Astrocyte (in vitro differentiated cells and primary cell): ENCODE measurements around the gene PTPRD. TPM values are rescaled to one million over a fixed set of nuclear protein-coding genes. Genes with fewer than 3 reads are reported as not detected.

Experiments
- DNase-seq: peaks from one replicate; pipeline ENCODE4 v3.0.0-alpha.2; 2010; ENCODE audit warnings: low read depth
- FAIRE-seq: peaks from 2 replicates; lab custom pipeline; 2011; peaks lifted over from hg19 to GRCh38; lab: Jason Lieb, UNC
- H2AFZ ChIP-seq: 2 replicates; pipeline ENCODE4 v1.6.0; 2012; ENCODE audit warnings: low read depth, low read length, inconsistent platforms
- H3K27ac ChIP-seq: 2 replicates; pipeline ENCODE4 v1.5.1; 2011; ENCODE audit warnings: low read depth, low read length, inconsistent platforms
- H3K27me3 ChIP-seq: 2 replicates; pipeline ENCODE4 v1.6.0; 2011; ENCODE audit warnings: low read length, inconsistent platforms; ENCODE audit not compliant: insufficient read depth
- H3K36me3 ChIP-seq: 2 replicates; pipeline ENCODE4 v1.5.1; 2011; ENCODE audit warnings: low read length, inconsistent platforms; ENCODE audit not compliant: insufficient read depth
- H3K4me1 ChIP-seq: 2 replicates; pipeline ENCODE4 v1.5.1; 2011; ENCODE audit warnings: low read length, inconsistent platforms; ENCODE audit not compliant: insufficient read depth
- H3K4me2 ChIP-seq: 2 replicates; pipeline ENCODE4 v1.6.0; 2012; ENCODE audit warnings: low read length, inconsistent platforms
- H3K4me3 ChIP-seq: 2 replicates; pipeline ENCODE4 v1.5.1; 2011; ENCODE audit warnings: low read depth, mild to moderate bottlenecking, low read length, inconsistent platforms; ENCODE audit not compliant: insufficient read depth
- H3K79me2 ChIP-seq: 2 replicates; pipeline ENCODE4 v1.6.0; 2012; ENCODE audit warnings: mild to moderate bottlenecking, low read length, inconsistent platforms; ENCODE audit not compliant: insufficient read depth
- H3K9ac ChIP-seq: 2 replicates; pipeline ENCODE4 v1.6.0; 2012; ENCODE audit warnings: mild to moderate bottlenecking, low read length, inconsistent platforms
- H3K9me3 ChIP-seq: 2 replicates; pipeline ENCODE4 v1.5.1; 2012; ENCODE audit warnings: low read depth, mild to moderate bottlenecking, low read length, inconsistent platforms; ENCODE audit not compliant: insufficient read depth
- H4K20me1 ChIP-seq: 2 replicates; pipeline ENCODE4 v1.6.0; 2012; ENCODE audit warnings: low read length, inconsistent platforms; ENCODE audit not compliant: insufficient read depth
- H3K27ac Mint-ChIP-seq: one replicate; pipeline ENCODE4 v1.8.0; 2021; ENCODE audit warnings: mild to moderate bottlenecking, mixed read lengths; ENCODE audit not compliant: unreplicated experiment
- H3K27me3 Mint-ChIP-seq: one replicate; pipeline ENCODE4 v1.8.0; 2021; ENCODE audit warnings: low read depth, mixed read lengths; ENCODE audit not compliant: unreplicated experiment
- H3K36me3 Mint-ChIP-seq: one replicate; pipeline ENCODE4 v1.8.0; 2021; ENCODE audit warnings: low read depth, mixed read lengths; ENCODE audit not compliant: unreplicated experiment
- H3K4me1 Mint-ChIP-seq: one replicate; pipeline ENCODE4 v1.8.0; 2021; ENCODE audit warnings: low read depth, mixed read lengths; ENCODE audit not compliant: unreplicated experiment
- H3K4me3 Mint-ChIP-seq: one replicate; pipeline ENCODE4 v1.8.0; 2021; ENCODE audit warnings: mild to moderate bottlenecking, moderate library complexity, mixed read lengths; ENCODE audit not compliant: unreplicated experiment
- H3K9me3 Mint-ChIP-seq: one replicate; pipeline ENCODE4 v1.8.0; 2021; ENCODE audit warnings: mild to moderate bottlenecking, mixed read lengths; ENCODE audit not compliant: unreplicated experiment
- EZH2 ChIP-seq: IDR thresholded peaks from 2 replicates; pipeline ENCODE4 v1.6.1; 2012; ENCODE audit warnings: mild to moderate bottlenecking, low read length, inconsistent platforms; ENCODE audit not compliant: insufficient read depth
- total RNA-seq: library from RNA; stranded (reverse); gene quantifications from 2 replicates; pipeline ENCODE4 v1.2.1, GENCODE V29; 2021
- TF ChIP-seq, protein P1 (sequence below): IDR thresholded peaks from 2 replicates; pipeline ENCODE4 v1.5.1; 2011; ENCODE audit warnings: low read depth, mild to moderate bottlenecking, inconsistent platforms, low read length, moderate library complexity; ENCODE audit not compliant: insufficient read depth

The PTPRD gene
- total RNA-seq, 1 donor from 2014 or later: 88.1 TPM

DNA sequence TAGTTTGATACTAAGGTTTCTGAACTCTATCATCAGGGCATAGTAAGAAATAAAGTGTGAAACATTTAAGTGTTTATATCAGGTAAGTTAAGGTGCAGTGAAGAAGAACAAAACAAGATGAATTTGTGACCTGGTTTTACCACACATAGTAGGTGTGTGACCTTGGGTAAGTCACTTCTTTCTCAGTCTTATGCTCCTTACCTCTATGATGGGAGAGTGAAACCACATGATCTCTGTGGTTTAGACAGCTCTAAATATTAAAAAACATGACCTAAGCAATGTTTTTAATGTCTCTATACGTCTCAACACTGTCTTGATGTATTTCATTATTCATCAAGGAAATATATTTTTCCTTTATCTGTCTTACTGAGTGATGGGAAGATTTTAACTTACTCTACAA is 2183.6 kb downstream of the PTPRD start:
- no peaks in the 10 kb centered on the region for H3K36me3 Mint-ChIP-seq
- no peak overlapping the region for H3K27ac ChIP-seq
- H3K9ac ChIP-seq: no peak overlapping the region
- no peak overlapping the region for H3K4me3 ChIP-seq
- no peak overlapping the region for H2AFZ ChIP-seq
- no peaks in the 10 kb centered on the region for H3K36me3 ChIP-seq
- no peaks in the 10 kb centered on the region for H3K9me3 ChIP-seq
- no peaks in the 10 kb centered on the region for H3K4me1 Mint-ChIP-seq
- no peaks in the 10 kb centered on the region for H3K4me1 ChIP-seq
- H4K20me1 ChIP-seq: no peaks in the 10 kb centered on the region
- no peak overlapping the region for H3K4me2 ChIP-seq
- no peaks in the 10 kb centered on the region for H3K27me3 ChIP-seq
- no peak overlapping the region for H3K27ac Mint-ChIP-seq
- H3K79me2 ChIP-seq: no peaks in the 10 kb centered on the region
- H3K27me3 Mint-ChIP-seq: no peaks in the 10 kb centered on the region
- DNase-seq (no peak), FAIRE-seq (no peak)
- H3K4me3 Mint-ChIP-seq: no peak overlapping the region
- no peaks in the 10 kb centered on the region for H3K9me3 Mint-ChIP-seq
- TF ChIP-seq, protein P1, sequence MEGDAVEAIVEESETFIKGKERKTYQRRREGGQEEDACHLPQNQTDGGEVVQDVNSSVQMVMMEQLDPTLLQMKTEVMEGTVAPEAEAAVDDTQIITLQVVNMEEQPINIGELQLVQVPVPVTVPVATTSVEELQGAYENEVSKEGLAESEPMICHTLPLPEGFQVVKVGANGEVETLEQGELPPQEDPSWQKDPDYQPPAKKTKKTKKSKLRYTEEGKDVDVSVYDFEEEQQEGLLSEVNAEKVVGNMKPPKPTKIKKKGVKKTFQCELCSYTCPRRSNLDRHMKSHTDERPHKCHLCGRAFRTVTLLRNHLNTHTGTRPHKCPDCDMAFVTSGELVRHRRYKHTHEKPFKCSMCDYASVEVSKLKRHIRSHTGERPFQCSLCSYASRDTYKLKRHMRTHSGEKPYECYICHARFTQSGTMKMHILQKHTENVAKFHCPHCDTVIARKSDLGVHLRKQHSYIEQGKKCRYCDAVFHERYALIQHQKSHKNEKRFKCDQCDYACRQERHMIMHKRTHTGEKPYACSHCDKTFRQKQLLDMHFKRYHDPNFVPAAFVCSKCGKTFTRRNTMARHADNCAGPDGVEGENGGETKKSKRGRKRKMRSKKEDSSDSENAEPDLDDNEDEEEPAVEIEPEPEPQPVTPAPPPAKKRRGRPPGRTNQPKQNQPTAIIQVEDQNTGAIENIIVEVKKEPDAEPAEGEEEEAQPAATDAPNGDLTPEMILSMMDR: no peak
- no peak for TF ChIP-seq EZH2

DNA sequence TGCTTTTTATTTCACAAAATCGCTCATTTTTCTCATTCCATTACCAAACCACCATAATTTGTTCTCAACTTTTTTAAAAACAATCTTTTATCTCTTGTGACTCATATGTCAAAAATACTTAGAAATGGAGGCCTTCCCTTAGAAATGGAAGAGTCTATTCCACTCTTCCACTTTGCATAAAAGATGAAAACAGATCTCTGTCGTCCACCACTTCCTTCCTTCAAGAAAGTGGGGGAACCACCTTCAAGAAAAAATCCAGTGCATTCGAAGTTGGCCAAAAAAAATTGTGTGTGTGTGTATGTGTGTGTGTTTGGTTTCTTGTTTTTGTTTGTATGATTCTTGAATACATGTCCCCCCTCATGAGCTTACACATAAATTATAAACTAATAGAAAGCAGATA is 2184.4 kb downstream of the PTPRD start:
- Mint-ChIP-seq H3K9me3 (no peaks in the 10 kb centered on the region), H3K27ac (no peak overlapping the region), H3K36me3 (no peaks in the 10 kb centered on the region), H3K4me1 (no peaks in the 10 kb centered on the region), H3K27me3 (no peaks in the 10 kb centered on the region), H3K4me3 (no peak overlapping the region)
- DNase-seq (no peak), FAIRE-seq (no peak)
- no peaks in the 10 kb centered on the region for H3K79me2 ChIP-seq
- H3K4me1 ChIP-seq: no peaks in the 10 kb centered on the region
- H3K9me3 ChIP-seq: no peaks in the 10 kb centered on the region
- H3K36me3 ChIP-seq: no peaks in the 10 kb centered on the region
- TF ChIP-seq EZH2: no peak
- TF ChIP-seq, protein P1: no peak
- H3K4me2 ChIP-seq: no peak overlapping the region
- H4K20me1 ChIP-seq: no peaks in the 10 kb centered on the region
- H3K27me3 ChIP-seq: no peaks in the 10 kb centered on the region
- H3K9ac ChIP-seq: no peak overlapping the region
- no peak overlapping the region for H3K27ac ChIP-seq
- no peak overlapping the region for H3K4me3 ChIP-seq
- H2AFZ ChIP-seq: no peak overlapping the region

DNA sequence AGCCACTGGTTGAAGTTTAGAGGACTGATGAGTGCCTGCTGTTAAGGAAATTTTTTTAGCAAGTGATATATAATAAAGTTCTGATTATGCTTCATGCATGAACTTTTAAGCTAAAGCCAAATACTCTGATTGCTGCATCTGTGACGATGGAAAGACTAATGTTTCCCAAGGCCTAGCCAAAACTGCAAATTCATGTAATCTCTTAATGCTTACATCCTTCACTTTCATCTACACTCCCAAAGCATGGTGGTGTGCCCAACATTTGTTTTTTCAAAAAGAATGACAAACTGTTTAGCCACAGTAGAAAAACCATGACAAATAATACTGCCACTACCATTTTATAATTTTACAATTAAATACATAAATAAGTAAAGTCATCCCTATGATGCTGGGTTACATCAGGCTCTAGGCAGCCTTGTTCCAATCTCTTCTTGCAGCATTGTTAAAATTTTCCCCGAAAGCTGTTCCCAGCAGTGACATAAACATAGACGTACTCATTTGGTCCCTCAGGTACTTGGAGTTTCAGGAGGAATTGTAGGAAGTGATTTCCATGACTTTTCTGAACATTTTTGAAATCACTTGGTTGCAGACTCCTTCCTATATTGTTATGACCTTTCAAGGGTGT is 2187.9 kb downstream of the PTPRD start:
- no peaks in the 10 kb centered on the region for H3K79me2 ChIP-seq
- H3K4me2 ChIP-seq: no peak overlapping the region
- Mint-ChIP-seq H3K9me3 (no peaks in the 10 kb centered on the region), H3K27me3 (no peaks in the 10 kb centered on the region), H3K27ac (no peak overlapping the region), H3K4me3 (no peak overlapping the region), H3K4me1 (no peaks in the 10 kb centered on the region), H3K36me3 (peaks cover 1% of the 10 kb centered on the region)
- DNase-seq: no peak
- TF ChIP-seq, protein P1: no peak
- TF ChIP-seq EZH2: no peak
- H3K9me3 ChIP-seq: no peaks in the 10 kb centered on the region
- H3K36me3 ChIP-seq: no peaks in the 10 kb centered on the region
- H3K27me3 ChIP-seq: no peaks in the 10 kb centered on the region
- FAIRE-seq: no peak
- H2AFZ ChIP-seq: no peak overlapping the region
- H4K20me1 ChIP-seq: no peaks in the 10 kb centered on the region
- H3K4me3 ChIP-seq: no peak overlapping the region
- H3K4me1 ChIP-seq: no peaks in the 10 kb centered on the region
- H3K27ac ChIP-seq: no peak overlapping the region
- no peak overlapping the region for H3K9ac ChIP-seq
